ENCODE results near the gene SEPTIN5.

GRCh38 chr22:19719050-19719482, 4.8 kb downstream of the SEPTIN5 start:
- TF ChIP-seq CTCF (IDR thresholded peaks at IDR 0.05) (no peak), POLR2A (IDR thresholded peaks at IDR 0.05) (no peak)
